HPDE6-E6E7 (cell line): ENCODE data around the gene PHF11.
"Not testable (repeated sequence)": the region's sequence is repeated elsewhere in the genome, so short reads cannot be mapped to it uniquely, and the experiment has no call there.

Experiments used
- DNase-seq: peaks from one replicate; pipeline ENCODE4 v3.0.0; 2011; ENCODE audit warnings: missing footprints; ENCODE audit errors: extremely low spot score

Gene PHF11

GRCh38 chr13:49546561-49546960, 50.8 kb downstream of the PHF11 start:
- no peak for DNase-seq

- DNase-seq: no peak
Observed at GRCh38 chr13:49549289-49549688, 53.5 kb downstream of the PHF11 start.

- no peak for DNase-seq
Observed at GRCh38 chr13:49550942-49551644, 55.3 kb downstream of the PHF11 start.

GRCh38 chr13:49553888-49554287, 58.1 kb downstream of the PHF11 start:
- no peak for DNase-seq

- DNase-seq: no peak
Observed at GRCh38 chr13:49554387-49554786, 58.6 kb downstream of the PHF11 start.

- DNase-seq: no peak
Observed at GRCh38 chr13:49559006-49559405, 63.3 kb downstream of the PHF11 start.

- DNase-seq: no peak
Observed at GRCh38 chr13:49560270-49561061, 64.7 kb downstream of the PHF11 start.

- no peak for DNase-seq
Observed at GRCh38 chr13:49561062-49561410, 65.3 kb downstream of the PHF11 start.

GRCh38 chr13:49563516-49563915, 67.8 kb downstream of the PHF11 start:
- DNase-seq: no peak

- not testable (repeated sequence) for DNase-seq
Observed at GRCh38 chr13:49565461-49565860, 69.7 kb downstream of the PHF11 start.

- DNase-seq: no peak
Observed at GRCh38 chr13:49566461-49566860, 70.7 kb downstream of the PHF11 start.

- DNase-seq: no peak
Observed at GRCh38 chr13:49567491-49567890, 71.7 kb downstream of the PHF11 start.

- DNase-seq: no peak
Observed at GRCh38 chr13:49569993-49570689, 74.4 kb downstream of the PHF11 start.

- no peak for DNase-seq
Observed at GRCh38 chr13:49571299-49572240, 75.8 kb downstream of the PHF11 start.
